Keratinocyte (primary cell): ENCODE results near the gene FBXW5.

ENCODE experiments used
- CTCF ChIP-seq, 3 experiments: IDR thresholded peaks in 1 of 3; conservative IDR thresholded peaks in 1 of 3; optimal IDR thresholded peaks in 1 of 3; 2 replicates in 2 of 3; 3 replicates in 1 of 3; pipeline versions ENCODE3 to v1.5.1; 2011; ENCODE audit warnings: low read length in 3 of 3, mild to moderate bottlenecking in 3 of 3, moderate library complexity in 2 of 3, control low read depth in 1 of 3, inconsistent platforms in 1 of 3; ENCODE audit not compliant: insufficient read depth in 2 of 3; ENCODE audit errors: extremely low read depth in 1 of 3
- EZH2 ChIP-seq: IDR thresholded peaks from one replicate; pipeline ENCODE4 v1.6.1; 2012; ENCODE audit warnings: inconsistent platforms, mild to moderate bottlenecking, low read length, moderate library complexity

- TF ChIP-seq CTCF (optimal IDR thresholded peaks at IDR 0.05 in 1 of 3, IDR thresholded peaks at IDR 0.05 in 1 of 3, conservative IDR thresholded peaks at IDR 0.05 in 1 of 3; ENCODE audit: extremely low read depth in 1 of 3, insufficient read depth in 2 of 3, low read length in 3 of 3) (no peak), EZH2 (no peak)
These were observed 48.4 kb upstream of the FBXW5 start for GRCh38 chr9:136992819-136993369.
